GM12873 (cell line): ENCODE data around the gene DNAJB13.

ENCODE experiments used
- CTCF ChIP-seq: IDR thresholded peaks from 2 replicates; pipeline ENCODE4 v1.5.1; 2012; ENCODE audit warnings: low read depth, mild to moderate bottlenecking, moderate library complexity, low read length, control low read depth; ENCODE audit not compliant: insufficient read depth; ENCODE audit errors: missing control alignments

The DNAJB13 gene

GRCh38 chr11:73972620-73973449, 22.0 kb downstream of the DNAJB13 start:
- TF ChIP-seq CTCF: no peak

- no peak for TF ChIP-seq CTCF
These were observed 24.0 kb downstream of the DNAJB13 start for GRCh38 chr11:73974604-73975478.

GRCh38 chr11:73975479-73975757, 24.6 kb downstream of the DNAJB13 start:
- no peak for TF ChIP-seq CTCF

- TF ChIP-seq CTCF: no peak
These were observed 25.8 kb downstream of the DNAJB13 start for GRCh38 chr11:73976451-73977151.

- TF ChIP-seq CTCF: no peak
These were observed 27.2 kb downstream of the DNAJB13 start for GRCh38 chr11:73977856-73978519.

- TF ChIP-seq CTCF: no peak
These were observed 27.8 kb downstream of the DNAJB13 start for GRCh38 chr11:73978576-73979086.
